GM19240 (cell line): Measurements from ENCODE around the gene NOS3.
"Not testable (repeated sequence)": the region's sequence is repeated elsewhere in the genome, so short reads cannot be mapped to it uniquely, and the experiment has no call there.

ENCODE experiments used
- DNase-seq: peaks from one replicate; pipeline ENCODE4 v3.0.0; 2011; ENCODE audit warnings: low spot score; ENCODE audit not compliant: insufficient read length

NOS3 gene

DNA sequence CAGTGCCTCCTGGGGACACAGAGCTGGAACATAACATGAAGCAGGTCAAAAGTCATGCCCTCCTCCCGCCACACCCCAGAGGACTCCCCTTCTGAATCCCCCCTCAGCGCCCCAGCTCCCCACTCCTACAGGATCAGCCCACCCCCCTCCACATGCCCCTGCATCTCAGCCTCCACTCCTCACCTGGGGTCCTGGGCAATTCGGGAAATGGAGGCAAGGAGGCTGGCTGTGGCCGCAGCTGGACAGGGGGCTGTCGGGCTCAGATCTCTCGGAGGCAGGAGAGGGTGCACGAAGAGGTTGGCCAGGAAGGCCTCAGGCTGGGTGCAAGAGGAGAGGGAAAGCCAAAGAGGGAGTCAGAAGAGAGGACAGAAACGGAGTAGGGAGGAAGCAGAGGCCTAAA is 25.7 kb downstream of the NOS3 start:
- DNase-seq = no peak

DNA sequence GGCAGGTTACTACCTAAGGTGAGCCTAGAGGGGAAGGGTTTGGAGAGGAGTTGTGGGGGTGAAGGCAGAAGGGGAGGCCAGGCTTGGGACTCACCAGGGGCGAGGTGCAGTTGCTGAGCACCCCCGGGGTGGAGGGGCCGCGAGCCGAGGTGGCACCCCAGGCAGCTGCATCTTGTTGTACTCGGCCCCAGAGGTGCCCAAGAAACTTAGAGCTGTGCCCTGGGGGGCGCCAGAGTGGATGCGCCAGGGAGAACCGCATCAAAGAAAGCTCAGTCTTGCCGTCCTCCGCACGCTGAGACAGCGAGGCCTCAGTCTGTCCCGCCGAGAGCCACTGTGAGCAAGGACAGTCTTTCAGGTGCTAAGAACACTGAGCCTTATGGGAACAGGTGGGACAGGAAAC is 26.1 kb downstream of the NOS3 start:
- no peak for DNase-seq

DNA sequence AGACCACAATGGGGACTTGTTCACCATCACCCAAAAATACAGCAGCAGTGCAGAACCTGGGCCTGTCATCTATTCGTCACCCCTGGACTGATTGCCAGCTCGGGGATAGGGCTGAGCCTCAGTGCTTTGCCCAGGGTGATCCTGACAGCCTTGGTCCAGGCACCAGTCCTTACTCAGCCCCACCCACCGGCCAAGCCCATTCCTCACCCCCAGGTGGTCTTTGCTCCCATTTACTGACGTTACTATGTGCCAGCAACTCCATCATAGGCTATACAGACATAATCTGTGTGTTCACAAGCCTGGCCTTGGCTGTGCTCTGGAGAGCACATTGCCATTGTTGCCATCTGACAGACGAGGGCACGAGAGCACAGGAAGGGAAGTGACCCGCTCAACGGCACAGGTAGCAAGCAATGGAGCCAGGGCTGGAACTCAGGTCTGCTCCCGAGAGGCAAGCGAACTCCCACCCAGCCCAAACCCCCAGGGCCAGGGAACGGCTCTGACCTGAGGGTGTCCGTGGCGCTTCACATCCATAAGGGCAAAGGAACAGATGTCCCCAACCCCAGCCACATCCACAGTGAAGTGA is 26.6 kb downstream of the NOS3 start:
- no peak for DNase-seq

DNA sequence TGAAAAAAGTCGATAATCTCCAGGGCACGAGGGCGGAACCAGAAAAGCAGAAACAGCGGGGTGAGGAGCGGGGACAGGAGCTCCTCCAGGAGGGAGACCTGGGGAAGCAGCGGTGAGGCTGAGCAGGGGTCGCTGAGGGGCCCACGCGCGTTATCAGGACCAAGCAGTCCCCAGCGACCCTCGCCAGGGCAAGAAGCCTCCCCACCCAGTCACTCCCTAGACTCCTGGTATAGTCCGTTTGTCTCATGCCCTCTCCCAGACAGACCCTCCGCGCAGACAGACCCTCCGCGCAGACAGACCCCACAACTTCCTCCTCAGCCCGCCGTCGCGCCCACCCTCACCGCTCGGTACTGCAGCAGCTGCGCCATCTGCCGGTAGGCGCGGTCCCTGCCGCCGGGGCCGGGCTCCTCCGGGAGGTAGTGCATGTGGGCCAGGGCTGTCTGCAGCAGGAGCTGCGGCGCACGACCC is 27.2 kb downstream of the NOS3 start:
- DNase-seq = peak; percentile 67

DNA sequence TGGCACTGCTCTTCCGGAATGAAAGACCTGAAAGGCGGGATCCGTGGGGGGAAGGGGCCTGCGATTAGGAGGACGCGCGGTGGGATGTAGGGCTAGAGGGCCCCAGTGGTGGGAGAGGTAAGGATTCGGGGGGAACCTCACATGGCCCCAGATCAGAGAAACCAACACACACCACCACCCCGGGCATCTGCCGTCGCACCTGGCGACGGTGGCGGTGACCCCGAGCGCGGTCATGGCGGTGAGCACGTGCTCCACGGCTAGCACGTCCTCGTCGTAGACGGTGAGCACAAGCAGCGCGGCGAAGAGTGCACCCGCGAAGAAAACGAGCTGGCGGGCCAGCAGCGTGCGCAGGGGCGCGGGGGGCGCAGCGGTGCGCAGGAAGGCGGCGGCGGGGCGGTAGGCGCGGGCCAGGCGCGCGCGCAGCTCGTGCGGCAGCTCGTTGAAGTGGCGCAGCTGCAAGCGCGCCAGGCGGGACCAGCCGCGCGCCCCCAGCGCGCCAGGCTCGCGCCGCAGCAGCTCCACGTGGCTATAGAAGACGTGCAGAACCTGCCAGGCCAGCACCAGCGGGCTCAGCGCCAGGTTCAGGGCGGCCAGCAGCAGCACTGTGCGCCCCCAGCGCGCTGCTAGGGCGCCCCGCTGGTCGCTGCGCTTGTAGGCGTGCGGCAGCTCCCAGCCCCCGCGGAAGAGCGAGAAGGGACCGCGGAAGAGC is 27.8 kb downstream of the NOS3 start:
- DNase-seq = no peak

DNA sequence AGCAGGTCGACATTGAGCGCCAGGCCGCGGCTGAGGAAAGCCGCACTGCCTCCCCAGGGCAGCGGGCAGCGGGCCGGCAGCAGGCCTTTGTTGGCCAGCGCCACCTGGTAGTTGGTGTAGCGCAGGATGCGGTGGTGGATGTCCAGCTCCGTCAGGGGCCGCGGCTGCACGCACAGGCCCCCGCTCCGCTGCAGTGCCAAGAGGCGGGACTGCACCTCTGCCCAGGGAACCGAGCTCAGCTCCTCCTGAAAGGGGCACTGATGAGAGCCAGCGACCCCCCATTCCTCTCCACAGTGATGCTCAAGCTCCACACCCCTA is 28.3 kb downstream of the NOS3 start:
- DNase-seq = no peak

DNA sequence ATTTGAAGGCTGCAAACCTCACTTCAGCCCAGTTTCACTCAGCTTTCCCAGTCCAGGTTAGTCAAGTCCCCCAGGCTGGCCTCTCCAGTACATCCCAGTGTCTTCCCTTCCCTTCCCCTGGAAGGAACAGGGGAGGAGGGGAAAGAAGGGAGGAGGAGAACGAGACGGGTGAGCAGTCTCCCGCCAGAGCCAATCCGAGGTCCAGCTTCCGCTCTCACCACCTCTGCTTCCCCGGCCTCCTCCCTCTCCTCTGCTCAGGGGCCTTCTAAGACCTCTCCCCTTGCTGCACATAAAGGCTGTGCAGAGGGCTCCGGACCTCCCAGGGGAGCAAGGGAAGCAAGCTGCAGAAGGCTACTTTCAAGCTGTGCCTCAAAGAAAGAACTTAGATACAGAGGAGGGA is 29.4 kb downstream of the NOS3 start:
- no peak for DNase-seq

DNA sequence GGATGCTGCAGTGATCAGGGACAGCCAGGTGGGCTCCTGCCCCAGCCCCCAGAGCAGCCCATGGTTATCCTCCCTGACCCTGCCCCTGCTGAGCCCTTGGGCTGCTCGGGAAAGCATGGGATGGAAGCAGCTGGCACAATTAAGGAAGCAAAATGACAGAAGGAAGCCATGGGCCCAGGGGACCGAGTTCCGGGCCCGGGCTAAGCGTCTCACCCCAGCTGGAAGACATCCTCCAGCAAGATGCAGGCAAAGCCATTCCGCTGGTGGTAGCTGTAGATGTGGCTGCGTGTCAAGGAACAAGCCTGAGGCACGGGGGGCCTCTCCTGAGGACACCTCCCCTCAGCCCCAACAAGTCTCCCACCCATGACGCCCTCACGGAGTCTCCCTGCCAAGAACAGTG is 32.4 kb downstream of the NOS3 start:
- no peak for DNase-seq

DNA sequence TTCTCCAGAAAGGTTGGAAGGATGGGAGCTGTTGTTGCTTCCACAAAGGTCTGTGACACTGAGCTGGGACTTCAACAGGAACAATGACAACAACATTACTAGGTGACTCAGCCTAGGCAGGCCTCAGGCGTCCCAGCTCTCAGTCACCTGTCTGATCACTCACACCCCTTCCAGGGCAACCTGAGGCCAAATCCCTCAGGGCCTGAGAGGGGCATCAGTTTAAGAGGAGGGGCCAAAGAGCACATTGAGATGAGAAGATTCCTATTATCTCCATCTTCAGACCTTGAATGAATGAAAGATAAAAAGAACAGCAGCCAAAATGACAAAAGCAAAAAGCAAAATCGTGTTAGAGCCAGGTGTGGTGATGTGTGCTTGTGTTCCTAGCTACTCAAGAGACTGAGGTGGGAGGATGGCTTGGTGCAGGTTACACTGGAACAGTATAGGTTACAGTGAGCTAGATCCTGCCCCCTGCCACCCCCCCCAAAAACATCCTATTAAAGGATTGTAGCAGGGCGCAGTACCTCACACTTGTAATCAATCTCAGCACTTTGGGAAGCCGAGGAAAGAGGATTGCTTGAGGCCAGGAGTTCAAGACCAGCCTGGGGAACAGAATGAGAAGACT is 33.7 kb downstream of the NOS3 start, which contains the start of gene ATG9B:
Gene ATG9B, minus strand, starts transcription at position 60 of the 622 bp plus-strand sequence. CDS start 71 bp downstream, outside the sequence.
- no peak for DNase-seq

DNA sequence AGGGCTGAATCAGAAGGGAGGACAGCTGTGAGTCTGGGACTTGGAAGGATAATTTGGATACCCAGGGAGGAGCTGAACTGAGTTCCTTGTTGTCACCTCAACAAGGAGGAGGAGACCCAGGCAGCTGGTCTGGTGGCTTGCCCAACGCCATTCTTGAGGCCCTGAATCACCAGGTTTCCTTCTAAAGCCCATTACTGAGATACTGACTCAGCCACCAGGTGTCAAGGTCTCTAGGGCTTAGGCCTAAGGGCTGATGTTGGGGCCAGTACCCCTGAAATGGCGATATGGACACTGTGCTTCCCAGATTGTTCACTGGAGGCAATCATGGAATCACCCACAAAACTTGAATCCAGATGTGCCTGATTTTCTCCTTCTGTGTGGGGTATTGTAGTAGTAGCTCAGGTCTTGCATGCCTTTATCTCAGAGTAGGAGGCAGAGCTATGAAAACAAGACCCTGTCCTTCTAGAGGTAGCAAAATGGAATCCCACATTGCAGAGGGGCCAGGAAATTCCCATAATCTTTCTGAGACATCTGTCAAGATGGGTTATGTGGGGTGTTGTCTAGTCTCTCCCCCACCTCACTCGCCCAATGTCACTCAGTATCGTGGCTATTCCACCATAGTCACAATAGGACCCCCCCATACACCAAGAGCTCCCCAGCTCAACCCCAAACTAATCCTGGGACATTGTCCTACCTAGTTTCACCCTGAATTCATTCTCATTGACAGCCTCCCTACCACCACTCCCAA is 35.3 kb downstream of the NOS3 start:
- no peak for DNase-seq

DNA sequence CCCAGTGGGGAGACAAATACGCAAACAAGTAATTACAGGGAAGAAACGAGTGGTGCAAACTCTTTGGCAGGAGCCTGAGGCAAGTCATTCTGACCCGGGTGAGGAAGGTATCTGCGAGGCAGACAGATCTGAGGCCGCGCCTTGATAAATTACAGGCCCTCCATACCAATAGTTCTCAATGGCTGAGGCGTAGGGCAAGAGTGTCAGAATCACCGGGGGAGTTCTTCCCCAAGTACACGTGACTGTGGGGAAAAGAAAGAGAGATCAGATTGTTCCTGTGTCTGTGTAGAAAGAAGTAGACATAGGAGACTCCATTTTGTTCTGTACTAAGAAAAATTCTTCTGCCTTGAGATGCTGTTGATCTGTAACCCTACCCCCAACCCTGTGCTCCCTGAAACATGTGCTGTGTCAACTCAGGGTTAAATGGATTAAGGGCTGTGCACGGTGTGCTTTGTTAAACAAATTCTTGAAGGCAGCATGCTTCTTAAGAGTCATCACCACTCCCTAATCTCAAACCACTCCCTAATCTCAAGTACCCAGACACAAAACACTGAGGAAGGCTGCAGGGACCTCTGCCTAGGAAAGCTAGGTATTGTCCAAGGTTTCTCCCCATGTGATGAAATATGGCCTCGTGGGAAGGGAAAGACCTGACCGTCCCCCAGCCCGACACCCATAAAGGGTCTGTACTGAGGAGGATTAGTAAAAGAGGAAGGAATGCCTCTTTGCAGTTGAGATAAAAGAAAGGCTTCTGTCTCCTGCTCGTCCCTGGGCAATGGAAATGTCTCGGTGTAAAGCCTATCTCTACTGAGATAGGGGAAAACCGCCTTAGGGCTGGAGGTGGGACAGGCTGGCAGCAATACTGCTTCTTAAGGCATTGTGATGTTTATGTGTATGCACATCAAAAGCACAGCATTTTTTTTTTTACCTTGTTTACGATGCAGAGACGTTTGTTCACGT is 36.2 kb downstream of the NOS3 start:
- DNase-seq = not testable (repeated sequence)

DNA sequence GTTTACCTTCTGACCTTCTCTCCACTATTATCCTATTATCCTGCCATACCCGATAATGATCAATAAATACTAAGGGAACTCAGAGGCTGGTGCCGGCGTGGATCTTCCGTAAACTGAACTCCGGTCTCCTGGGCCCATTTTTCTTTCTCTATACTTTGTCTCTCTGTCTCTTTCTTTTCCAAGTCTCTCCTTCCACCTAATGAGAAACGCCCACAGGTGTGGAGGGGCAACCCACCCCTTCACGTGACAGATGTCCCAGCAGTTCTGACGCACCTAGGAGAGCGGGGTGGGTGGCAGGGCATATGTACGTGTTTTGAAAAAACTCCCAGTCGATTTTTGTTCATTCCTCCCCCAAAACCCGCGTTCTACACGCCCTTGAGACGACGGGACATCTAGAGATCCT is 36.9 kb downstream of the NOS3 start:
- DNase-seq = not testable (repeated sequence)

DNA sequence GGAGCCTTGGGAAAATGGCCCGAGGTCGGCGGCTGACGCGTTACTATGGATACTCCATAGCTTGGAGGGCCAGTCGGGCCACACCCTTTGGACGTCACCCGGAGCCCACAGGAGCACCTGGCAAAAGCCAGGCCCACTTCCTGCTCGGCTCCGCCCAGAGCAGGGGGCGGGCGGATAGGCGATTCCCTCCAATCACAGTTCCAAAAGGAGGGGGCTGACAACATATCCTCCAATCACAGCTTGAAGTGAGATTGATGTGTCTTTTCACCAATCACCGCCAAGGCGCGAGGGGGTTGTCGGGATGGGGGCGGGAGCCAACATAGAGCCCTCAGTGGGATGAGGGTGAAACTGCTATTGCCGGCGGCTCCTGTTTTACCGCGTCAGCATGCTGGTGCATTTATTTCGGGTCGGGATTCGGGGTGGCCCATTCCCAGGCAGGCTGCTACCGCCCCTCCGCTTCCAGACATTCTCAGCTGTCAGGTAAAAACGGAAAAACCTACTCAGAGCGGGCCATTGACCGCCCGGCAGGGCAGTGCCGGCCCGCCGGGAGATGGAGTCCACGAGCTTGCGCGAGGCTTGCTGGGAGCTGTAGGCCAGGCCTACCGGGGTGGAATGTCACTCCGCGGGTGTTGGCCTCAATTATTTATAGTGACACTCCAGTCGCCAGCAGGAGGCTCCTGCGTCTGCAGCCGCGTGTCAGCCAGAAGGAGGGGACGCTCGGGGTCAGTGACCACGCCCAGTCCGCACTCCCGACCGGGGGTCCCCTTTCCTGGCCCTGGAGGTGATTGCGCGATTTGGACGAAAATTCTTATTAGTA is 37.5 kb downstream of the NOS3 start, which contains the start of gene ABCB8:
Gene ABCB8, plus strand, starts transcription at position 320 of the 817 bp plus-strand sequence. Its CDS starts 66 bp downstream, at position 386.
- peak; percentile 100 for DNase-seq

DNA sequence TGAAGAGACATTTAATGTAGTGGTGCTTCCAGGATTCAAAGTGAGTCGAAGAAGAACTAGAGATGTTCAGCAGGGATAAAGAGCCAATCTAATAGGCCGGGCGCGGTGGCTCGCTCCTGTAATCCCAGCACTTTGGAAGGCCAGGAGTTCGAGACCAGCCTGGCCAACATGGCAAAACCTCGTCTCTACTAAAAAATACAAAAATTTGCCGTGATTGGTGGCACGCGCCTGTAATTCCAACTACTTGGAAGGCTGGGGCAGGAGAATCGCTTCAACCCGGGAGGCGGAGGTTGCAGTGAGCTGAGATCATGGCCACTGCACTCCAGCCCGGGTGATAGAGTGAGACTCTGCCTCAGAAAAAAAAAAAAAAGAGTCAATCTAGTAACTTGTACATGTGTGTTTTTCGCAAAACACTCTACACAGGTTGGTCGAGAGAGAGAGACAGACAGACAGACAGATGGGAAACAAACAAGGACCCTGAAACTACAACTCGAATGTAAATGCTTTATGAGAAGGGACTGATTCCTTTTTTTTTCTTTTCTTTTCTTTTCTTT is 38.2 kb downstream of the NOS3 start:
- DNase-seq = no peak

DNA sequence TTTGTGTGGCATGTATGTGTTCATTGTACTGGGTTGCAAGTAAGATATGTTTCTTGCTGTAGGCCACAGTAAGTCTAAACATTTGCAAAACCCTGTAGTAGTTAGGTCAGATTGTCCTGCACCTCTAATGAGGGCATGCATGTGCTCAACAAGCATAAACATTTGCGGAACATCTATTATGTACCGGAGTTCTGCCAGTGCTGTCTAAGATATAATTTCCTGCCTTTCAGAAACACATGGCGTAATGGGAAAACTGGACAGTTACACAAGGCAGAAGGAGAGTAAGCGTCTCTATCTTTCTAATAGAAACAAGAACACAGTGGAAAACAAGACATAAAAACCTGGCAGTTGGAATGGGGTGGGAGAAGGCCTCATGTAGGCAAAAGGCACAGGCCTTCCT is 40.2 kb downstream of the NOS3 start:
- no peak for DNase-seq

DNA sequence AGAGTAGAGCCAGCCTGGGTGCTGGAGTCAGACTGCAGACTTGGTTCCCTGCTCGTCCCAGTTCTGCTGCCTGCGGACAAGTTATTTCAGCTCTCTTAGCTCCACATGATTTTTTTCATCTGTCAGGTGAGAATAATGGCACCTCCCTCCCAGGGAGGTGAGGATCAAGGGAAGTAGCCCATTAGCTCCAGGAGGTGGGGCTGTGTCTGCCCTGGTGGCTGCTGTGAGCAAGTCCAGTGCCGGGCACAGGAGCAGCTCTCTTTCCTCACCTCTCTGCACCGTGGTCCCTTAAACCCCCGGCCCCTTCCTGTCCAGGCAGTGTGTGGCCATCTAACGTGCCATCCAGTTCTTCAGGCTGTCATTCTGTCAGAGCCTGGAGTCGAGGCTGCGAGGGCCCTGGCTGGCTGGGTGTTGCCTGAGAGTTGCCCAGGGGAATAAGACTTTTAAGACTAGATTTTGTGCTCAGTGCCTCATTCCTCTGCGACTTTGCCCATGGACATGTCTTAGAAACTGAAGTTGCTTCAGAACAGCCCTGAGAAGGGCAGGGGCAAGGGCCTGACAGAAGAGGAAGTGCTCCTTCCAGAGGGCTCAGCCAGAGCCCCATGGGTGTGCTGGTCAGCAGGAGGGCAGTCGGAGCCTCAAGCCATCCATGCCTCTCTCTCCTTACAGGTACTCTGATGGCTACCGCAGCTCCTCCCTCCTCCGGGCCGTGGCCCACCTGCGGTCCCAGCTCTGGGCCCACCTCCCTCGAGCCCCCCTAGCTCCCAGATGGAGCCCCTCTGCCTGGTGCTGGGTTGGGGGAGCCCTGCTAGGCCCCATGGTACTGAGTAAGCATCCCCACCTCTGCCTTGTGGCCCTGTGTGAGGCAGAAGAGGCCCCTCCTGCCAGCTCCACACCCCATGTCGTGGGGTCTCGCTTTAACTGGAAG is 42.4 kb downstream of the NOS3 start:
- DNase-seq = no peak

DNA sequence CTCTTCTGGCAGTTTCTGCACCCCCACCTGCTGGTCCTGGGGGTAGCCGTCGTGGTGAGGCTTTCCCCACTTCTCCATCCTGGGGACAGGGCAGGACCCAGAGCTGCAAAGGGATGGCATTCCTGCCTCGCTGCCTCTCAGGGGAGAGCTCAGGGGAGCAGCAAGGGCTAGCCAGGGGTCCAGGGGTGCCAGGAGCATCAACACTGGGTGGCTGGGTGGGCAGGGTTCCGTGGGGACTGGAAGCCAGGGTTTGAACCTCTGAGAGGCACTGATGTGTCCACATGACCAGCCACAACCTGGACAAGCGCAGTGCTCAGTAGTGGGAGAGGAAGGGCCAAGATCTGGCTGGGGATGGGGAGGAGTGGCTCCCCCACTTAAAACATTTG is 43.0 kb downstream of the NOS3 start:
- no peak for DNase-seq

DNA sequence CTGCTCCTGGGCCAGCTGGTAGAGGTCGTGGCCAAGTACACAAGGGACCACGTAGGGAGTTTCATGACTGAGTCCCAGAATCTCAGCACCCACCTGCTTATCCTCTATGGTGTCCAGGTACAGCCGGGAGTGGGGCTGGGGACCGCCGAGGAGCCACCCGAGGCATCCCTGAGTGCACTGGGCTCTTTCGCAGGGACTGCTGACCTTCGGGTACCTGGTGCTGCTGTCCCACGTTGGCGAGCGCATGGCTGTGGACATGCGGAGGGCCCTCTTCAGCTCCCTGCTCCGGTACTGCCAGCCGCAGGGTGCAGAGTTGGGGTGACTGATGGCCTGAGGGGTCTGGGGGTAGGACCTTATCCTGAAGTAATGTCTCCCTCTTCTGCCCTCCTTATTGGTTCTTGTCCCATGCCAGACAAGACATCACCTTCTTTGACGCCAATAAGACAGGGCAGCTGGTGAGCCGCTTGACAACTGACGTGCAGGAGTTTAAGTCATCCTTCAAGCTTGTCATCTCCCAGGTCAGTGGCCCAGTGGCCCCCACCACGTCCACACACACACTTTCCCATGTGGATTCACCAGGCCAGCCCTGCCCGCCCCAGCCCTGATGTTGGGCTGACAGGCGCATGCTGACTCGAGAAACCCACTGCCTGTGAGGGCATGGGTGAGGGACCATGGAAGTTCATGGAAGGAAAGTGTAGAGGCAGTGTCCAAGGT is 43.7 kb downstream of the NOS3 start:
- DNase-seq = no peak
